ENCODE measurements around the gene FBXW8. TPM values are rescaled to one million over a fixed set of nuclear protein-coding genes. Genes with fewer than 3 reads are reported as not detected.
A peak's percentile ranks its signal among the peaks of the same experiment; 100 is the strongest.

The FBXW8 gene
- 1 to 10 TPM; 4.5 to 9.6 (median 6.3) TPM for total RNA-seq
- long read RNA-seq, partial matches to known transcripts, result 0 of 1 reads
- long read RNA-seq, other reads (novel, unspliced or antisense), result 1 of 1 reads

GRCh38 chr12:116910645-116911451, at the start of gene FBXW8:
FBXW8 (plus strand) TSS chr12:116910950; CDS start chr12:116911038, 88 bp downstream.
- ATAC-seq (peak; percentile 92 to 96 (median 94)), DNase-seq (peak; percentile 68 to 74 (median 71))
- Histone ChIP-seq H3K4me3 (peak within 1 kb of the TSS; percentile 75 to 82 (median 80)), H3K9me3 (no peaks in the 10 kb centered on the region), H3K4me1 (no peaks in the 10 kb centered on the region), H3K27ac (peak within 1 kb of the TSS; percentile 30 to 72 (median 53)), H3K27me3 (no peaks in the 10 kb centered on the region), H3K36me3 (no peaks in the 10 kb centered on the region)
- intact Hi-C loops (cut with DNase I), result no loop called here
- WGBS (ENCODE audit: insufficient coverage, low coverage, low lambda C conversion rate, missing lambda C conversion rate), result 1% methylated on average over 23 of the region's 82 CpGs
- peak; percentile 39 for TF ChIP-seq POLR2A (IDR thresholded peaks at IDR 0.05)
- no peak for TF ChIP-seq CTCF (IDR thresholded peaks at IDR 0.05)

GRCh38 chr12:116861320-116861719, 49.4 kb upstream of the FBXW8 start:
- no peak overlapping the region for H3K4me3 ChIP-seq
- H3K9me3 ChIP-seq, result no peaks in the 10 kb centered on the region
- DNase-seq, result peak in 1 of 3 donors; percentile 30
- no peak overlapping the region for H3K27ac ChIP-seq
- peak in 3 of 4 donors; percentile 38 to 50 (median 46) for ATAC-seq
- no peak for TF ChIP-seq POLR2A (IDR thresholded peaks at IDR 0.05)
- no peak for TF ChIP-seq CTCF (IDR thresholded peaks at IDR 0.05)
- no peaks in the 10 kb centered on the region for H3K36me3 ChIP-seq
- 30% methylated on average over 10 of the region's 12 CpGs for WGBS (ENCODE audit: insufficient coverage, low coverage, low lambda C conversion rate, missing lambda C conversion rate)
- H3K27me3 ChIP-seq, result peaks cover 0 to 5% of the 10 kb centered on the region in 2 donors
- no peaks in the 10 kb centered on the region for H3K4me1 ChIP-seq
- intact Hi-C loops (cut with DNase I), result no loop called here

GRCh38 chr12:116862167-116862566, 48.6 kb upstream of the FBXW8 start:
- Histone ChIP-seq H3K9me3 (no peaks in the 10 kb centered on the region), H3K4me3 (no peak overlapping the region), H3K27me3 (no peaks in the 10 kb centered on the region), H3K4me1 (no peaks in the 10 kb centered on the region), H3K36me3 (no peaks in the 10 kb centered on the region), H3K27ac (no peak overlapping the region)
- no peak for ATAC-seq
- intact Hi-C loops (cut with DNase I), result no loop called here
- TF ChIP-seq POLR2A (IDR thresholded peaks at IDR 0.05) (no peak), CTCF (IDR thresholded peaks at IDR 0.05) (no peak)
- WGBS (ENCODE audit: insufficient coverage, low coverage, low lambda C conversion rate, missing lambda C conversion rate), result 75% methylated on average over 4 of the region's 4 CpGs
- no peak for DNase-seq

- Histone ChIP-seq H3K27me3 (no peaks in the 10 kb centered on the region), H3K27ac (no peak overlapping the region), H3K4me3 (no peak overlapping the region), H3K4me1 (no peaks in the 10 kb centered on the region), H3K36me3 (no peaks in the 10 kb centered on the region), H3K9me3 (no peaks in the 10 kb centered on the region)
- 39% methylated on average over 5 of the region's 6 CpGs for WGBS (ENCODE audit: insufficient coverage, low coverage, low lambda C conversion rate, missing lambda C conversion rate)
- peak in 1 of 4 donors; percentile 23 for ATAC-seq
- TF ChIP-seq CTCF (IDR thresholded peaks at IDR 0.05) (peak in 3 of 4 donors; percentile 18 to 33 (median 22)), POLR2A (IDR thresholded peaks at IDR 0.05) (no peak)
- DNase-seq, result no peak
- intact Hi-C loops (cut with DNase I), result no loop called here
Observed at GRCh38 chr12:116863275-116863767, 47.4 kb upstream of the FBXW8 start.
